WTC11 (cell line): Measurements from ENCODE around the gene CMYA5. TPM values are rescaled to one million over a fixed set of nuclear protein-coding genes. Genes with fewer than 3 reads are reported as not detected.

Source experiments
- ATAC-seq: fragments of 200-7000 bp; cut with Tn5 transposase; 2 replicates; pipeline ENCODE4 v1.10.0; 2021; ENCODE audit warnings: mild to moderate bottlenecking, moderate library complexity
- CTCF ChIA-PET: fragments of 300-600 bp; sonication (Branson Sonifier 250); formaldehyde crosslinking; loops from one replicate; lab custom pipeline; 2021; ENCODE audit warnings: antibody characterized with exemption; lab: Charles Lee
- POLR2A ChIA-PET: fragments of 350-600 bp; sonication (Branson Sonifier 250); formaldehyde crosslinking; loops from one replicate; lab custom pipeline; 2021; ENCODE audit warnings: antibody characterized with exemption; lab: Charles Lee
- DNase-seq: peaks from one replicate; pipeline ENCODE4 v3.0.0; 2021; ENCODE audit warnings: low spot score
- H3K27ac Mint-ChIP-seq: 2 replicates; pipeline ENCODE4 v1.8.0; 2021; ENCODE audit warnings: mixed read lengths
- H3K27me3 Mint-ChIP-seq: 2 replicates; pipeline ENCODE4 v1.8.0; 2021; ENCODE audit warnings: low read depth, mild to moderate bottlenecking, moderate library complexity, mixed read lengths
- H3K36me3 Mint-ChIP-seq: 2 replicates; pipeline ENCODE4 v1.8.0; 2021; ENCODE audit warnings: mixed read lengths
- H3K4me1 Mint-ChIP-seq: 2 replicates; pipeline ENCODE4 v1.8.0; 2022; ENCODE audit warnings: mixed read lengths
- H3K4me3 Mint-ChIP-seq: 2 replicates; pipeline ENCODE4 v1.8.0; 2021; ENCODE audit warnings: mild to moderate bottlenecking, moderate library complexity, mixed read lengths
- H3K9me3 Mint-ChIP-seq: 2 replicates; pipeline ENCODE4 v1.8.0; 2021; ENCODE audit warnings: mixed read lengths
- ARID4B ChIP-seq: sonication (generic); formaldehyde crosslinking; IDR thresholded peaks from 2 replicates; pipeline ENCODE4 v1.8.0; 2023; ENCODE audit warnings: missing genetic modification reagents, mild to moderate bottlenecking, borderline replicate concordance
- CBFB ChIP-seq: sonication (generic); formaldehyde crosslinking; IDR thresholded peaks from 2 replicates; pipeline ENCODE4 v1.8.1; 2022; ENCODE audit warnings: mild to moderate bottlenecking, low read depth, missing genetic modification reagents
- E2F5 ChIP-seq: sonication (generic); formaldehyde crosslinking; IDR thresholded peaks from 2 replicates; pipeline ENCODE4 v1.8.1; 2022; ENCODE audit warnings: mild to moderate bottlenecking, moderate library complexity, missing genetic modification reagents
- ELF4 ChIP-seq: sonication (generic); formaldehyde crosslinking; IDR thresholded peaks from 2 replicates; pipeline ENCODE4 v1.8.1; 2022; ENCODE audit warnings: low read depth, mild to moderate bottlenecking, moderate library complexity, missing genetic modification reagents
- EMX1 ChIP-seq: fragments of 250-450 bp; sonication (Bioruptor Pico); IDR thresholded peaks from 2 replicates; pipeline ENCODE4 v1.8.0; 2021; ENCODE audit warnings: mild to moderate bottlenecking
- ERG ChIP-seq: fragments of 250-450 bp; sonication (Bioruptor Pico); IDR thresholded peaks from 2 replicates; pipeline ENCODE4 v1.8.0; 2021; ENCODE audit warnings: mild to moderate bottlenecking
- ETV6 ChIP-seq: sonication (generic); formaldehyde crosslinking; IDR thresholded peaks from 2 replicates; pipeline ENCODE4 v1.8.1; 2022; ENCODE audit warnings: mild to moderate bottlenecking, missing genetic modification reagents
- IRF2 ChIP-seq: sonication (generic); formaldehyde crosslinking; IDR thresholded peaks from 2 replicates; pipeline ENCODE4 v1.8.0; 2022; ENCODE audit warnings: low read depth, missing genetic modification reagents, borderline replicate concordance
- JAZF1 ChIP-seq: fragments of 250-450 bp; sonication (Bioruptor Pico); IDR thresholded peaks from 2 replicates; pipeline ENCODE4 v1.9.0; 2021; ENCODE audit warnings: moderate library complexity, mild to moderate bottlenecking, inconsistent platforms
- MYBL2 ChIP-seq: sonication (generic); formaldehyde crosslinking; IDR thresholded peaks from 2 replicates; pipeline ENCODE4 v1.8.1; 2023; ENCODE audit warnings: mild to moderate bottlenecking, moderate library complexity, missing genetic modification reagents
- NFE2L1 ChIP-seq: sonication (generic); formaldehyde crosslinking; IDR thresholded peaks from 2 replicates; pipeline ENCODE4 v1.8.1; 2023; ENCODE audit warnings: missing genetic modification reagents
- OVOL2 ChIP-seq: fragments of 250-450 bp; sonication (Bioruptor Pico); IDR thresholded peaks from 2 replicates; pipeline ENCODE4 v1.9.0; 2021; ENCODE audit warnings: mild to moderate bottlenecking, borderline replicate concordance
- RELA ChIP-seq: sonication (generic); formaldehyde crosslinking; IDR thresholded peaks from 2 replicates; pipeline ENCODE4 v1.8.1; 2022; ENCODE audit warnings: missing genetic modification reagents, mild to moderate bottlenecking, borderline replicate concordance
- RORB ChIP-seq: fragments of 250-450 bp; sonication (Bioruptor Pico); IDR thresholded peaks from 2 replicates; pipeline ENCODE4 v1.9.0; 2021; ENCODE audit warnings: mild to moderate bottlenecking
- SMAD4 ChIP-seq: sonication (generic); formaldehyde crosslinking; IDR thresholded peaks from 2 replicates; pipeline ENCODE4 v1.8.0; 2022; ENCODE audit warnings: mild to moderate bottlenecking, missing genetic modification reagents
- SOX15 ChIP-seq: fragments of 250-450 bp; sonication (Bioruptor Pico); IDR thresholded peaks from 2 replicates; pipeline ENCODE4 v1.9.0; 2021; ENCODE audit warnings: mild to moderate bottlenecking
- SP1 ChIP-seq: sonication (generic); formaldehyde crosslinking; conservative IDR thresholded peaks from 2 replicates; pipeline ENCODE4 v1.8.1; 2022; ENCODE audit warnings: missing genetic modification reagents
- STAT6 ChIP-seq: sonication (generic); formaldehyde crosslinking; conservative IDR thresholded peaks from 2 replicates; pipeline ENCODE4 v1.8.1; 2023; ENCODE audit warnings: mild to moderate bottlenecking, low read depth, missing genetic modification reagents, moderate library complexity
- ZMAT4 ChIP-seq: fragments of 250-450 bp; sonication (Bioruptor Pico); IDR thresholded peaks from 2 replicates; pipeline ENCODE4 v1.9.0; 2021; ENCODE audit warnings: mild to moderate bottlenecking
- ZNF317 ChIP-seq: sonication (generic); formaldehyde crosslinking; IDR thresholded peaks from 2 replicates; pipeline ENCODE4 v1.8.1; 2023; ENCODE audit warnings: low read depth, mild to moderate bottlenecking, moderate library complexity, missing genetic modification reagents, borderline replicate concordance
- ZNF416 ChIP-seq: fragments of 250-450 bp; sonication (Bioruptor Pico); IDR thresholded peaks from 2 replicates; pipeline ENCODE4 v1.9.0; 2021; ENCODE audit warnings: mild to moderate bottlenecking, inconsistent platforms
- ZNF425 ChIP-seq: fragments of 250-450 bp; sonication (Bioruptor Pico); conservative IDR thresholded peaks from 2 replicates; pipeline ENCODE4 v1.9.0; 2021; ENCODE audit warnings: mild to moderate bottlenecking
- ZSCAN18 ChIP-seq: fragments of 250-450 bp; sonication (Bioruptor Pico); IDR thresholded peaks from 2 replicates; pipeline ENCODE4 v2.1.2; 2022; ENCODE audit warnings: mild to moderate bottlenecking, moderate library complexity
- total RNA-seq: library from RNA; stranded (reverse); gene quantifications from 3 replicates; pipeline ENCODE4 v1.2.3, GENCODE V29; 2021

The CMYA5 gene
- total RNA-seq, 1 experiment from 2014 or later: 1.2 TPM

GRCh38 chr5:79695526-79695925 is 5.9 kb downstream of the CMYA5 start (continued):
- TF ChIP-seq STAT6 (CRISPR knock-in tag) (no peak), MYBL2 (CRISPR knock-in tag) (no peak), JAZF1 (CRISPR knock-in tag) (no peak), RELA (CRISPR knock-in tag) (no peak), ZNF416 (no peak), ZNF425 (CRISPR knock-in tag) (no peak), OVOL2 (no peak), SMAD4 (CRISPR knock-in tag) (no peak), ZSCAN18 (CRISPR knock-in tag) (no peak), RORB (CRISPR knock-in tag) (no peak), ZNF317 (no peak), ETV6 (CRISPR knock-in tag) (no peak), ZMAT4 (CRISPR knock-in tag) (no peak), EMX1 (CRISPR knock-in tag) (no peak)

- Mint-ChIP-seq H3K9me3 (no peaks in the 10 kb centered on the region), H3K27ac (no peak overlapping the region; the same call in 1 of the 2 replicates), H3K36me3 (no peaks in the 10 kb centered on the region), H3K4me1 (peaks cover 9% of the 10 kb centered on the region), H3K27me3 (no peaks in the 10 kb centered on the region), H3K4me3 (no peak overlapping the region)
- no peak for DNase-seq
- POLR2A ChIA-PET: no interaction called here
- no peak for ATAC-seq
- CTCF ChIA-PET: interaction anchor here (1.5 to 1.6 kb wide), 2 partner anchors 8 to 132 kb away, joined by 5 read pairs; partner anchors contain the start of gene CMYA5
- no peak for TF ChIP-seq ELF4 (CRISPR knock-in tag)
- TF ChIP-seq ERG: no peak
- no peak for TF ChIP-seq SP1 (CRISPR knock-in tag)
- TF ChIP-seq ARID4B: no peak
- no peak for TF ChIP-seq E2F5 (CRISPR knock-in tag)
- TF ChIP-seq SOX15 (CRISPR knock-in tag): no peak
- TF ChIP-seq JAZF1 (CRISPR knock-in tag): no peak
- TF ChIP-seq CBFB: no peak
- TF ChIP-seq EMX1 (CRISPR knock-in tag): no peak
- no peak for TF ChIP-seq IRF2
- TF ChIP-seq NFE2L1 (CRISPR knock-in tag): no peak
These were observed 7.9 kb downstream of the CMYA5 start for GRCh38 chr5:79697222-79698170.
